Right forelimb (tissue), 1 donor: ENCODE results near the gene SPECC1.
"Not testable (repeated sequence)": the region's sequence is repeated elsewhere in the genome, so short reads cannot be mapped to it uniquely, and the experiment has no call there.

Experiments used
- DNase-seq: peaks from one replicate; pipeline ENCODE4 v3.0.0-alpha.2; 2018

Gene SPECC1

GRCh38 chr17:20180661-20181060 is 171.5 kb downstream of the SPECC1 start:
- no peak for DNase-seq

GRCh38 chr17:20184181-20184580 is 175.0 kb downstream of the SPECC1 start:
- no peak for DNase-seq

- DNase-seq = no peak
Observed at GRCh38 chr17:20184977-20185619, 175.9 kb downstream of the SPECC1 start.

- DNase-seq = no peak
Observed at GRCh38 chr17:20187049-20187448, 177.9 kb downstream of the SPECC1 start.

GRCh38 chr17:20189302-20189701 is 180.1 kb downstream of the SPECC1 start:
- DNase-seq = no peak

- DNase-seq = no peak
Observed at GRCh38 chr17:20189979-20190378, 180.8 kb downstream of the SPECC1 start.

GRCh38 chr17:20190605-20191004 is 181.4 kb downstream of the SPECC1 start:
- DNase-seq = no peak

- no peak for DNase-seq
Observed at GRCh38 chr17:20191056-20191455, 181.9 kb downstream of the SPECC1 start.

- DNase-seq = not testable (repeated sequence)
Observed at GRCh38 chr17:20196286-20196685, 187.1 kb downstream of the SPECC1 start.

- no peak for DNase-seq
Observed at GRCh38 chr17:20197272-20197926, 188.2 kb downstream of the SPECC1 start.

- DNase-seq = no peak
Observed at GRCh38 chr17:20200016-20200795, 191.0 kb downstream of the SPECC1 start.

GRCh38 chr17:20200865-20201458 is 191.8 kb downstream of the SPECC1 start:
- DNase-seq = no peak

- DNase-seq = no peak
Observed at GRCh38 chr17:20202141-20202621, 193.0 kb downstream of the SPECC1 start.

GRCh38 chr17:20203018-20203417 is 193.9 kb downstream of the SPECC1 start:
- DNase-seq = no peak

GRCh38 chr17:20203761-20204263 is 194.7 kb downstream of the SPECC1 start:
- DNase-seq = no peak

GRCh38 chr17:20205609-20206008 is 196.4 kb downstream of the SPECC1 start:
- no peak for DNase-seq

GRCh38 chr17:20206068-20206467 is 196.9 kb downstream of the SPECC1 start:
- no peak for DNase-seq

GRCh38 chr17:20206591-20206990 is 197.4 kb downstream of the SPECC1 start:
- DNase-seq = no peak

GRCh38 chr17:20207262-20207985 is 198.3 kb downstream of the SPECC1 start:
- DNase-seq = no peak

GRCh38 chr17:20208717-20209116 is 199.6 kb downstream of the SPECC1 start:
- no peak for DNase-seq

GRCh38 chr17:20210180-20210579 is 201.0 kb downstream of the SPECC1 start:
- no peak for DNase-seq

- no peak for DNase-seq
Observed at GRCh38 chr17:20210614-20211013, 201.5 kb downstream of the SPECC1 start.
